ENCODE measurements around the gene FMNL1.
A peak's percentile ranks its signal among the peaks of the same experiment; 100 is the strongest.

The FMNL1 gene

GRCh38 chr17:45282683-45283644, 61.3 kb downstream of the FMNL1 start:
- no peak for DNase-seq (ENCODE audit: low read depth)
- TF ChIP-seq, protein P1, sequence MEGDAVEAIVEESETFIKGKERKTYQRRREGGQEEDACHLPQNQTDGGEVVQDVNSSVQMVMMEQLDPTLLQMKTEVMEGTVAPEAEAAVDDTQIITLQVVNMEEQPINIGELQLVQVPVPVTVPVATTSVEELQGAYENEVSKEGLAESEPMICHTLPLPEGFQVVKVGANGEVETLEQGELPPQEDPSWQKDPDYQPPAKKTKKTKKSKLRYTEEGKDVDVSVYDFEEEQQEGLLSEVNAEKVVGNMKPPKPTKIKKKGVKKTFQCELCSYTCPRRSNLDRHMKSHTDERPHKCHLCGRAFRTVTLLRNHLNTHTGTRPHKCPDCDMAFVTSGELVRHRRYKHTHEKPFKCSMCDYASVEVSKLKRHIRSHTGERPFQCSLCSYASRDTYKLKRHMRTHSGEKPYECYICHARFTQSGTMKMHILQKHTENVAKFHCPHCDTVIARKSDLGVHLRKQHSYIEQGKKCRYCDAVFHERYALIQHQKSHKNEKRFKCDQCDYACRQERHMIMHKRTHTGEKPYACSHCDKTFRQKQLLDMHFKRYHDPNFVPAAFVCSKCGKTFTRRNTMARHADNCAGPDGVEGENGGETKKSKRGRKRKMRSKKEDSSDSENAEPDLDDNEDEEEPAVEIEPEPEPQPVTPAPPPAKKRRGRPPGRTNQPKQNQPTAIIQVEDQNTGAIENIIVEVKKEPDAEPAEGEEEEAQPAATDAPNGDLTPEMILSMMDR (IDR thresholded peaks at IDR 0.05; ENCODE audit: low read depth, low read length, missing control alignments), result no peak
- no peak overlapping the region for H3K4me3 ChIP-seq (ENCODE audit: low read depth, low read length)

DNA sequence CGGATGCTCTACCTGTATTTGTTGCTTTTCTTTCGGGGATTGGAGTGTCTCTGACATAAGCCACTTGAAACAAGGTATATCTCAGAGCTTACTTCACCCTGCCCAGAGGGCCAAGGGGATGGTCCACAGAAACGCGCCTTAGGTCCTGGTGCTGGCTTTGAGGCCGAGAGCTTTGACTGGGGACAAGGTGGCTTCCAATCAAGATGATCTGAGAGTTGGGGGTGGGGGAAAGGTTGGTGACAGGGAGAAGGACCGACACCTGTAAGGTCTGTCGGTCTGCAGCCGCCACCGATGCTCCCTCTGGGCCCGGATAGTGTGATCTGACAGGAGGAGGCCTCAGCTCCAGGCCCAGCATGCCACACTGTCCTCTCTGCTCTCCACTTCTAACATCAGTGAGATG, 62.0 kb downstream of the FMNL1 start:
- H3K4me3 ChIP-seq (ENCODE audit: low read depth, low read length), result no peak overlapping the region
- TF ChIP-seq, protein P1 (IDR thresholded peaks at IDR 0.05; ENCODE audit: low read depth, low read length, missing control alignments), result no peak
- DNase-seq (ENCODE audit: low read depth), result no peak

GRCh38 chr17:45284176-45285140, 62.8 kb downstream of the FMNL1 start:
- DNase-seq (ENCODE audit: low read depth), result no peak
- TF ChIP-seq, protein P1 (IDR thresholded peaks at IDR 0.05; ENCODE audit: low read depth, low read length, missing control alignments), result peak; percentile 55

DNA sequence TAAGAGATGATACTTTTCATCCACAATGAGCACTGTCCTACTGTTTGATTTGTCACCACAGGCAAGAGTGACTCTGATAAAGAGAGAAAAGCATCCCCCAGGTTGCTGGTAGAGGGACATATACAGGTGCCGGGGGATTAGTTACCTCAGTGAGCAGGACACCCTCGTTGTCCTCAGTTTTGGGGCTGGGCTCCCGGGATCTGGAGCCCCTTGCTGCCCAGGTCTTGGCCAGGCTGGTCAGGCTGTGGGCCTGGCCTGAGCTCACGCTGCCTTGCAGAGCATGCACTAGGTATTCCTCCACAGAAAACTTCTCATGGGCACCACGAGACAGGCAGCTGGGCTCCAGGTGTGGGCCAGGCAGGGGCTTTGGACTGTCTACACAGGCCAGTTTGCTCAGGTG, 64.6 kb downstream of the FMNL1 start:
- TF ChIP-seq, protein P1 (IDR thresholded peaks at IDR 0.05; ENCODE audit: low read depth, low read length, missing control alignments), result no peak
- DNase-seq (ENCODE audit: low read depth), result no peak
- no peak overlapping the region for H3K4me3 ChIP-seq (ENCODE audit: low read depth, low read length)

More at GRCh38 chr17:45284176-45285140, 62.8 kb downstream of the FMNL1 start:
- H3K4me3 ChIP-seq (ENCODE audit: low read depth, low read length), result no peak overlapping the region

- TF ChIP-seq, protein P1 (IDR thresholded peaks at IDR 0.05; ENCODE audit: low read depth, low read length, missing control alignments), result no peak
- no peak overlapping the region for H3K4me3 ChIP-seq (ENCODE audit: low read depth, low read length)
- no peak for DNase-seq (ENCODE audit: low read depth)
Measured at GRCh38 chr17:45287526-45288500, 66.1 kb downstream of the FMNL1 start.

DNA sequence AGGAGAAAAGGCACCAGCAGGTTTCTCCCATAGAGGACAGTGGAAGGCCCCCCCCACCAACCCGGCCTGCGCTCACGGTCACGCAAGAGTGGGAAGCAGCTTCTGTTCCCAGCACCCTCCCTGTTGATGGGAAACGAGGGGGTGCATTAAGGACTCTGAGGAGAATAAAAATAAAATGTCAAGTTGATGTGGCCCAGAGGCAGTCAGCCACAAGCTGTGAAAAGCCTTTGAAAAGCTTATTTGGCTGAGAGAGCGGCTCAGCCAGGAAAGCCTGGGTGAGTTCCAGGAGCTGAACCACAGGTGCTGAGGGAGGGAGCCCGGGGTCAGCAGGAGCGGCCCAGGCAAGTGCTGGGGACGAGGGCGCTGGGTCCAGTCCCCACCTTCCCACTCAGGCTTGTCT, 67.1 kb downstream of the FMNL1 start:
- no peak overlapping the region for H3K4me3 ChIP-seq (ENCODE audit: low read depth, low read length)
- no peak for DNase-seq (ENCODE audit: low read depth)
- TF ChIP-seq, protein P1 (IDR thresholded peaks at IDR 0.05; ENCODE audit: low read depth, low read length, missing control alignments), result no peak

All from GM12864 (cell line).